Measurements from ENCODE around the gene SARS2.

Gene SARS2

DNA sequence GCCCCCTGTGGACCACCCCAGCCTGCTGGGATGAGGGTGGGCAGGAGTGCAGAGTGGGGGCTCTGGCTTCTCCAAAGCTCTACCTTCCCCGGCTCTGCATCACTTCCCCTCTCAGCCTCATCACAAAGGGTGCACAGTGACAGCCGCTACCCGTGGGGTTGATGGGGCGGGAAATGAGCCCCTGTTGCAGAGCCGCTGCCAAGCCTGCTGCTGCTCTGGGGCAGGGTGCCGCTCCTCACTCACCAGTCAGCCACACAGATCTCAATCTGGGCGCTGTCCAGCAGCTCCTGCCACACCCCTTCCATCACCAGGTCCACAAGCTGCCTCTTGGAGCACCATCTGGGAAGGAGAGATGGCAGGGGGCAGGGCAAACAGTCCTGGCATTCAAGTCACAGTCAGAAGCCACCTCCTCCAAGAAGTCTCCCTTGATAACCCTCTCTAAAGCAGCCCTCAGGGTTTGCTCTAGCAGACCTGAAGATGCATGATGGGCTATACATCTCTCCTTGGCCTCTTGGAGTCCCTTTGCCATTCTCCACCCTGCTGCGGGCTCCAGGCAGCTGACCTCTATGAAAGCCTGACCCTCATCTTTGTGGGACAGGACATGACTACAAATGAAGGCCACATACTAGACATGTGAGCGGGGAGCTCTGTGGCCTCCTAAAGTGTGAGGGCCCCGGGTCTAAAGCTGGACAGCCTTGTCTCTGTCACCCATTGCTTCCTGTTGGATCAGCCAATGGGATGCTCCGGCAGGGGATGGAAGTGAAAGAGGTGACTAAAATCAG is 15.9 kb upstream of the SARS2 start:
- TF ChIP-seq POLR2AphosphoS5 (IDR thresholded peaks at IDR 0.05; ENCODE audit: low read depth, low read length) (no peak), FOXP2 (optimal IDR thresholded peaks at IDR 0.05; ENCODE audit: borderline replicate concordance, extremely low read depth, extremely low read length, insufficient read depth) (no peak), SIN3A (IDR thresholded peaks at IDR 0.05; ENCODE audit: borderline replicate concordance, insufficient read depth, low read length) (no peak), REST (IDR thresholded peaks at IDR 0.05; ENCODE audit: insufficient read depth in 1 of 2, low read depth in 2 of 2, low read length in 2 of 2) (peak; percentile 72 to 84), TAF1 (IDR thresholded peaks at IDR 0.05; ENCODE audit: borderline replicate concordance, insufficient read depth, low read length) (no peak)

DNA sequence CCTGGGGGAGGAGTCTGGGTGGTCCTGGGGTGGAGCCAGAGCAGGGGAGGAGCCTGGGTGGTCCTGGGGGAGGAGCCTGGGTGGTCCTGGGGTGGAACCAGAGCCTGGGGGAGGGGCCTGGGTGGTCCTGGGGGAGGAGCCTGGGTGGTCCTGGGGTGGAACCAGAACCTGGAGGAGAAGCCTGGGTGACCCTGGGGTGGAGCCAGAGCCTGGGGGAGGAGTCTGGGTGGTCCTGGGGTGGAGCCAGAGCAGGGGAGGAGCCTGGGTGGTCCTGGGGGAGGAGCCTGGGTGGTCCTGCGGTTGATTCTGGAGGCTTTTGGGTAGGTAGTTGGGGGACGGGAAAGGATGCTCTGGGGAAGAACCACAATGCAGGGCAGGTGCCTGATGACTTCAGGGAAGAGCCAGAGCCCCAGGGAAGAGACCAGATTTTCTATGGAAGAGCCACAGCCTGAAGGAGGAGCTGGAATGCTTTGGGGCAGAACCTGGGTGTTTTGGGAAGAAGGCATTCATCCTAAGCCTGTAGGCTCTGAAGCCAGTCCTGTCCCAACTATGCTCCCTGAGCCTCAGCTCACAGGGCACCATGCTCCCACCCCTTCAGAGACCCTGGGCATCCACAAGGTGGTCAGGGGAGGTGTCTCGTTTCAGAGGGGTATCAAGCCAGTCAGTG is 15.1 kb upstream of the SARS2 start:
- TF ChIP-seq SIN3A (IDR thresholded peaks at IDR 0.05; ENCODE audit: borderline replicate concordance, insufficient read depth, low read length) (no peak), POLR2AphosphoS5 (IDR thresholded peaks at IDR 0.05; ENCODE audit: low read depth, low read length) (no peak)

GRCh38 chr19:38944981-38945506 is 14.5 kb upstream of the SARS2 start:
- no peak for TF ChIP-seq SIN3A (IDR thresholded peaks at IDR 0.05; ENCODE audit: borderline replicate concordance, insufficient read depth, low read length)
- no peak for TF ChIP-seq POLR2AphosphoS5 (IDR thresholded peaks at IDR 0.05; ENCODE audit: low read depth, low read length)
- TF ChIP-seq FOXP2 (optimal IDR thresholded peaks at IDR 0.05; ENCODE audit: borderline replicate concordance, extremely low read depth, extremely low read length, insufficient read depth) = no peak
- no peak for TF ChIP-seq REST (IDR thresholded peaks at IDR 0.05; ENCODE audit: insufficient read depth in 1 of 2, low read depth in 2 of 2, low read length in 2 of 2)
- no peak for TF ChIP-seq TAF1 (IDR thresholded peaks at IDR 0.05; ENCODE audit: borderline replicate concordance, insufficient read depth, low read length)

DNA sequence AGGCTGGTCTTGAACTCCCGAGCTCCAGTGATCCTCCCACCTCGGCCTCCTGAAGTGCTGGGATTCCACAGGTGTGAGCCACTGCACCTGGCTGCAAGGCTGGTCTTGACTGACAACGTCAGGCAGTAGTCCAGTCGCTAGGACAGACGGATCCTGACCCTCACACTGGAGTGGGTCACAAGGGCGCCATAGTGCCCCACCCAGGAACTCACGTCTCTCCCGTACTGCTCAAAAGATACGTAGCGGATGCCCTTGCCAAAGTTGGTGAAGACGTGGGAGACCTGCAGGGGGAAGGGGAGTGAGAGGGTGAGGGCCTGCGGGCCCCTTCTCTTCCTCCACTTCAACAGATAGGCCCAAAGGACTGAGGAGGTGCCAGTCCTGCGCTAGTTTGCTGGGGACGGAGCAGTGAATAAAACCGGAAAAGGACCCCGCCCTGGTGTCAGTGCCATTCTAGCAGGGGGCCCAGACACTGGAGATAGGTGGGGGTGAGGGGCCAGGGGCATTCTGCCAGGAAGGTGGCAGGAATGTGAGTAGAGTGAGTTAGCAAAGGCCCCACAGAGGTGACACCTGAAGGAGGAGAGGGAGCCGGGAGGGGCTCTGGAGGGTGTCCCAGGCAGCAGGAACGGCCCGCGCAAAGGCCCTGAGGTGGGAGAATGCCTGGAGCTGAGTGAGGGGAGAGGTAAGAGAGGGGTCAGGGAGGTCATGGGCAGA is 12.1 kb upstream of the SARS2 start:
- TF ChIP-seq POLR2AphosphoS5 (IDR thresholded peaks at IDR 0.05; ENCODE audit: low read depth, low read length) (no peak), TAF1 (IDR thresholded peaks at IDR 0.05; ENCODE audit: borderline replicate concordance, insufficient read depth, low read length) (no peak), REST (IDR thresholded peaks at IDR 0.05; ENCODE audit: insufficient read depth in 1 of 2, low read depth in 2 of 2, low read length in 2 of 2) (no peak), SIN3A (IDR thresholded peaks at IDR 0.05; ENCODE audit: borderline replicate concordance, insufficient read depth, low read length) (no peak), FOXP2 (optimal IDR thresholded peaks at IDR 0.05; ENCODE audit: borderline replicate concordance, extremely low read depth, extremely low read length, insufficient read depth) (no peak)

- no peak for TF ChIP-seq FOXP2 (optimal IDR thresholded peaks at IDR 0.05; ENCODE audit: borderline replicate concordance, extremely low read depth, extremely low read length, insufficient read depth)
- no peak for TF ChIP-seq POLR2AphosphoS5 (IDR thresholded peaks at IDR 0.05; ENCODE audit: low read depth, low read length)
- no peak for TF ChIP-seq SIN3A (IDR thresholded peaks at IDR 0.05; ENCODE audit: borderline replicate concordance, insufficient read depth, low read length)
- no peak for TF ChIP-seq TAF1 (IDR thresholded peaks at IDR 0.05; ENCODE audit: borderline replicate concordance, insufficient read depth, low read length)
- TF ChIP-seq REST (IDR thresholded peaks at IDR 0.05; ENCODE audit: insufficient read depth in 1 of 2, low read depth in 2 of 2, low read length in 2 of 2) = no peak
These were observed 11.4 kb upstream of the SARS2 start for GRCh38 chr19:38941979-38942378.

Measured in PFSK-1 (cell line).